Mesendoderm (in vitro differentiated cells): ENCODE data around the gene NCCRP1.

Experiments used
- DNase-seq: peaks from one replicate; pipeline ENCODE4 v3.0.0; 2013
- H2AK5ac ChIP-seq: 2 replicates; pipeline ENCODE4 v1.6.1; 2013; ENCODE audit warnings: low read length, inconsistent platforms
- H2BK120ac ChIP-seq: 2 replicates; pipeline ENCODE4 v1.6.1; 2013; ENCODE audit warnings: low read depth, mild to moderate bottlenecking, low read length, moderate library complexity, mixed read lengths
- H2BK15ac ChIP-seq: replicated peaks from 2 replicates; pipeline ENCODE4 v1.6.1; 2013; ENCODE audit warnings: low read depth, mild to moderate bottlenecking, moderate library complexity
- H2BK5ac ChIP-seq: 2 replicates; pipeline ENCODE4 v1.6.1; 2013; ENCODE audit warnings: low read length, inconsistent platforms
- H3K18ac ChIP-seq: 2 replicates; pipeline ENCODE4 v1.6.1; 2013; ENCODE audit warnings: mild to moderate bottlenecking, low read length, mixed read lengths
- H3K23ac ChIP-seq: one replicate; pipeline ENCODE4 v1.6.1; 2013; ENCODE audit warnings: low read length
- H3K27ac ChIP-seq: 2 replicates; pipeline ENCODE4 v1.5.1; 2013; ENCODE audit warnings: low read depth, mild to moderate bottlenecking, inconsistent platforms, low read length, moderate library complexity
- H3K27me3 ChIP-seq: 2 replicates; pipeline ENCODE4 v1.6.1; 2013; ENCODE audit warnings: low read length, control low read depth, mild to moderate bottlenecking, inconsistent platforms; ENCODE audit not compliant: insufficient read depth, poor library complexity
- H3K36me3 ChIP-seq: 2 replicates; pipeline ENCODE4 v1.6.1; 2013; ENCODE audit warnings: low read length, inconsistent platforms; ENCODE audit not compliant: control insufficient read depth, insufficient read depth
- H3K4ac ChIP-seq: one replicate; pipeline ENCODE4 v1.6.1; 2013; ENCODE audit warnings: low read depth, mild to moderate bottlenecking, low read length, moderate library complexity
- H3K4me1 ChIP-seq: 2 replicates; pipeline ENCODE4 v1.6.1; 2013; ENCODE audit warnings: low read depth, low read length, inconsistent platforms; ENCODE audit not compliant: control insufficient read depth
- H3K4me2 ChIP-seq: 2 replicates; pipeline ENCODE4 v1.6.1; 2013; ENCODE audit warnings: low read length
- H3K4me3 ChIP-seq: 2 replicates; pipeline ENCODE4 v1.5.1; 2013; ENCODE audit warnings: mild to moderate bottlenecking, low read length
- H3K56ac ChIP-seq: one replicate; pipeline ENCODE4 v1.6.1; 2013; ENCODE audit warnings: low read length
- H3K79me1 ChIP-seq: 2 replicates; pipeline ENCODE4 v1.6.1; 2013; ENCODE audit warnings: low read length, inconsistent platforms
- H3K79me2 ChIP-seq: 2 replicates; pipeline ENCODE4 v1.6.1; 2013; ENCODE audit warnings: mild to moderate bottlenecking, low read length; ENCODE audit not compliant: control insufficient read depth, insufficient read depth
- H3K9ac ChIP-seq: 2 replicates; pipeline ENCODE4 v1.6.1; 2013; ENCODE audit warnings: low read length, inconsistent platforms
- H4K5ac ChIP-seq: one replicate; pipeline ENCODE4 v1.6.1; 2013; ENCODE audit warnings: low read length
- H4K8ac ChIP-seq: one replicate; pipeline ENCODE4 v1.6.1; 2013; ENCODE audit warnings: low read depth, mild to moderate bottlenecking, control low read depth, low read length, moderate library complexity
- WGBS: extraction: QIAGEN DNeasy Blood & Tissue Kit; methylation state at CpG from one replicate; pipeline ENCODE4 v1.1.7; 2013; ENCODE audit warnings: low lambda C conversion rate, missing lambda C conversion rate; ENCODE audit not compliant: insufficient coverage; ENCODE audit errors: extremely low coverage; 5-methylcytosine and 5-hydroxymethylcytosine counted together

The NCCRP1 gene

GRCh38 chr19:39156326-39157230, 40.2 kb upstream of the NCCRP1 start:
- Histone ChIP-seq H3K4ac (no peak overlapping the region), H4K8ac (no peak overlapping the region), H4K5ac (no peak overlapping the region), H3K27me3 (no peaks in the 10 kb centered on the region), H3K56ac (peak overlapping the region; percentile 34), H3K23ac (no peak overlapping the region), H3K4me1 (peaks cover 7% of the 10 kb centered on the region), H2AK5ac (no peak overlapping the region), H3K4me2 (no peak overlapping the region), H3K9ac (no peak overlapping the region), H3K4me3 (no peak overlapping the region), H3K27ac (no peak overlapping the region), H3K79me2 (peaks cover 14% of the 10 kb centered on the region), H3K36me3 (no peaks in the 10 kb centered on the region), H2BK5ac (no peak overlapping the region), H2BK120ac (no peak overlapping the region), H3K79me1 (peaks cover 29% of the 10 kb centered on the region), H3K18ac (no peak overlapping the region), H2BK15ac (no peak overlapping the region)
- no CpG with 5 or more reads among the region's 24 CpGs for WGBS
- no peak for DNase-seq

- Histone ChIP-seq H4K8ac (no peak overlapping the region), H3K79me2 (peaks cover 14% of the 10 kb centered on the region), H3K36me3 (no peaks in the 10 kb centered on the region), H4K5ac (no peak overlapping the region), H3K4me1 (peaks cover 7% of the 10 kb centered on the region), H2BK120ac (no peak overlapping the region), H2AK5ac (no peak overlapping the region), H2BK5ac (no peak overlapping the region), H3K4ac (no peak overlapping the region), H2BK15ac (no peak overlapping the region), H3K27ac (no peak overlapping the region), H3K4me2 (no peak overlapping the region), H3K18ac (no peak overlapping the region), H3K9ac (no peak overlapping the region), H3K4me3 (no peak overlapping the region), H3K23ac (peak overlapping the region; percentile 15), H3K79me1 (peaks cover 29% of the 10 kb centered on the region), H3K27me3 (no peaks in the 10 kb centered on the region), H3K56ac (no peak overlapping the region)
- WGBS = no CpG with 5 or more reads among the region's 23 CpGs
- DNase-seq = no peak
These were observed 39.3 kb upstream of the NCCRP1 start for GRCh38 chr19:39157275-39157996.

- Histone ChIP-seq H3K27me3 (no peaks in the 10 kb centered on the region), H3K18ac (no peak overlapping the region), H3K9ac (no peak overlapping the region), H2AK5ac (no peak overlapping the region), H3K4me1 (peaks cover 7% of the 10 kb centered on the region), H2BK5ac (no peak overlapping the region), H3K4me2 (no peak overlapping the region), H2BK120ac (no peak overlapping the region), H4K5ac (no peak overlapping the region), H3K79me1 (peaks cover 32% of the 10 kb centered on the region), H3K27ac (no peak overlapping the region), H3K56ac (no peak overlapping the region), H2BK15ac (no peak overlapping the region), H4K8ac (no peak overlapping the region), H3K36me3 (no peaks in the 10 kb centered on the region), H3K79me2 (peaks cover 14% of the 10 kb centered on the region), H3K4ac (no peak overlapping the region), H3K4me3 (no peak overlapping the region), H3K23ac (peak overlapping the region; percentile 15)
- no CpG with 5 or more reads among the region's 15 CpGs for WGBS
- no peak for DNase-seq
These were observed 38.8 kb upstream of the NCCRP1 start for GRCh38 chr19:39157997-39158389.

- no peak overlapping the region for H3K56ac ChIP-seq
- H3K23ac ChIP-seq = no peak overlapping the region
- peaks cover 14% of the 10 kb centered on the region for H3K79me2 ChIP-seq
- H4K5ac ChIP-seq = no peak overlapping the region
- H3K18ac ChIP-seq = no peak overlapping the region
- no peak overlapping the region for H2AK5ac ChIP-seq
- no peak overlapping the region for H3K9ac ChIP-seq
- no peak for DNase-seq
- H3K4me3 ChIP-seq = no peak overlapping the region
- H3K79me1 ChIP-seq = peaks cover 32% of the 10 kb centered on the region
- no peak overlapping the region for H3K27ac ChIP-seq
- no peak overlapping the region for H2BK120ac ChIP-seq
- no peak overlapping the region for H3K4ac ChIP-seq
- no peak overlapping the region for H2BK5ac ChIP-seq
- H4K8ac ChIP-seq = no peak overlapping the region
- H3K27me3 ChIP-seq = no peaks in the 10 kb centered on the region
- H2BK15ac ChIP-seq = no peak overlapping the region
- H3K36me3 ChIP-seq = no peaks in the 10 kb centered on the region
- H3K4me2 ChIP-seq = no peak overlapping the region
- peaks cover 7% of the 10 kb centered on the region for H3K4me1 ChIP-seq
- no CpG with 5 or more reads among the region's 12 CpGs for WGBS
These were observed 38.0 kb upstream of the NCCRP1 start for GRCh38 chr19:39158646-39159260.

GRCh38 chr19:39160523-39160861, 36.3 kb upstream of the NCCRP1 start:
- Histone ChIP-seq H2BK5ac (no peak overlapping the region), H3K79me1 (peaks cover 24% of the 10 kb centered on the region), H2BK15ac (no peak overlapping the region), H3K27ac (no peak overlapping the region), H4K5ac (no peak overlapping the region), H3K79me2 (peaks cover 14% of the 10 kb centered on the region), H2BK120ac (no peak overlapping the region), H3K4me3 (no peak overlapping the region), H3K23ac (no peak overlapping the region), H3K4me2 (no peak overlapping the region), H3K4ac (no peak overlapping the region), H4K8ac (no peak overlapping the region), H2AK5ac (no peak overlapping the region), H3K9ac (no peak overlapping the region), H3K4me1 (peaks cover 2% of the 10 kb centered on the region), H3K56ac (no peak overlapping the region), H3K36me3 (no peaks in the 10 kb centered on the region), H3K18ac (no peak overlapping the region), H3K27me3 (no peaks in the 10 kb centered on the region)
- DNase-seq = no peak
- no CpG with 5 or more reads among the region's 8 CpGs for WGBS
